SK-N-SH treated with all-trans-retinoic acid at 6 μM for 48 hours (cell line): Measurements from ENCODE around the gene SBK2.

Source experiments
- ARNTL ChIP-seq: fragments of 450-650 bp; formaldehyde crosslinking; IDR thresholded peaks from 2 replicates; pipeline ENCODE4 v1.5.0; 2020; ENCODE audit warnings: low read depth, mild to moderate bottlenecking, moderate library complexity, borderline replicate concordance
- CREB5 ChIP-seq: fragments of 250-450 bp; sonication (Bioruptor Pico); IDR thresholded peaks from 2 replicates; pipeline ENCODE4 v1.5.1; 2020; ENCODE audit warnings: low read depth, mild to moderate bottlenecking, moderate library complexity
- CSDC2 ChIP-seq: fragments of 250-450 bp; sonication (Bioruptor Pico); IDR thresholded peaks from 2 replicates; pipeline ENCODE4 v1.5.0; 2020; ENCODE audit warnings: mild to moderate bottlenecking, moderate library complexity
- OSR1 ChIP-seq: fragments of 250-450 bp; sonication (Bioruptor Pico); IDR thresholded peaks from 2 replicates; pipeline ENCODE4 v1.8.0; 2022; ENCODE audit warnings: moderate library complexity, mild to moderate bottlenecking, inconsistent platforms
- PATZ1 ChIP-seq: fragments of 250-450 bp; sonication (Bioruptor Pico); IDR thresholded peaks from 2 replicates; pipeline ENCODE4 v1.8.0; 2020; ENCODE audit warnings: mild to moderate bottlenecking, moderate library complexity, borderline replicate concordance
- PPARA ChIP-seq: fragments of 250-450 bp; sonication (Bioruptor Pico); IDR thresholded peaks from 2 replicates; pipeline ENCODE4 v1.5.0; 2020; ENCODE audit warnings: mild to moderate bottlenecking, borderline replicate concordance
- ZC3H10 ChIP-seq: fragments of 250-450 bp; sonication (Bioruptor Pico); IDR thresholded peaks from 2 replicates; pipeline ENCODE4 v1.5.1; 2021; ENCODE audit warnings: mild to moderate bottlenecking, moderate library complexity
- ZFP3 ChIP-seq: fragments of 250-450 bp; sonication (Bioruptor Pico); IDR thresholded peaks from 2 replicates; pipeline ENCODE4 v1.5.0; 2020; ENCODE audit warnings: mild to moderate bottlenecking, moderate library complexity
- ZFP30 ChIP-seq: fragments of 450-650 bp; formaldehyde crosslinking; IDR thresholded peaks from 2 replicates; pipeline ENCODE4 v1.5.0; 2022; ENCODE audit warnings: mild to moderate bottlenecking, moderate library complexity
- ZNF565 ChIP-seq: fragments of 450-650 bp; formaldehyde crosslinking; conservative IDR thresholded peaks from 2 replicates; pipeline ENCODE4 v1.5.0; 2020; ENCODE audit warnings: low read depth, mild to moderate bottlenecking, moderate library complexity
- ZNF8 ChIP-seq: fragments of 450-650 bp; formaldehyde crosslinking; IDR thresholded peaks from 2 replicates; pipeline ENCODE4 v1.5.0; 2020; ENCODE audit warnings: mild to moderate bottlenecking, moderate library complexity

GRCh38 chr19:55536366-55536765 is 567 bp downstream of the SBK2 start:
- TF ChIP-seq ARNTL (CRISPR knock-in tag), result no peak
- TF ChIP-seq CREB5 (CRISPR knock-in tag), result no peak
- no peak for TF ChIP-seq ZFP3 (CRISPR knock-in tag)
- TF ChIP-seq ZFP30 (CRISPR knock-in tag), result no peak
- TF ChIP-seq PATZ1 (CRISPR knock-in tag), result no peak
- no peak for TF ChIP-seq ZC3H10 (CRISPR knock-in tag)
- TF ChIP-seq ZNF565 (CRISPR knock-in tag), result no peak
- TF ChIP-seq ZNF8 (CRISPR knock-in tag), result no peak
- TF ChIP-seq OSR1 (CRISPR knock-in tag), result no peak
- TF ChIP-seq CSDC2 (CRISPR knock-in tag), result no peak
- no peak for TF ChIP-seq PPARA (CRISPR knock-in tag)
